Stimulated activated CD8-positive, alpha-beta memory T cell treated with anti-CD3 and anti-CD28 coated beads, Interleukin-7, amount 100 ng/mL, for 24 hours (primary cell): ENCODE measurements around the gene ANKRD62.
"Not testable (repeated sequence)": the region's sequence is repeated elsewhere in the genome, so short reads cannot be mapped to it uniquely, and the experiment has no call there.

Source experiments
- DNase-seq: peaks from one replicate; pipeline ENCODE4 v3.0.0-alpha.2; 2020; ENCODE audit warnings: low read depth

ANKRD62 gene

GRCh38 chr18:12066910-12067511 lies 26.6 kb upstream of the ANKRD62 start:
- DNase-seq = no peak

DNA sequence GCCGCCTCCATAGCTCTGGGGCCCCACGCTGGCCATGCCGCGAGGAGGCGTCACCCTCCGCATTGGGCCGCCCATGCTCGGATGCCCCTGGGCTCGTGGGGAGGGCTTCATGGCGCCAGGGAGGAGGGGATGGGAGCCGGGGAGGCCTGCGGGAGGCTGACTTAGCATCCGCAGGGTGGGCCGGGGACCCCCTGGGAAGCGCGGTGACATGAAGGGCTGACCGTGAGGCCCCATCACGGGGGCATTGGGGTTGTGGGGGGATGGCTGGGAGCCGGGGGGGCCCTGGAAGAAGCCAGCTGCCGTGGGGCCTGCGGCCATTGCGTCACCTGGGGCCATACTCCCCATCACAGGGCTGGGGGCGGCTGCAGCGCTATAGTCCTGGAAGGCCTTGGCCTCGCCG lies 26.0 kb upstream of the ANKRD62 start:
- no peak for DNase-seq

DNA sequence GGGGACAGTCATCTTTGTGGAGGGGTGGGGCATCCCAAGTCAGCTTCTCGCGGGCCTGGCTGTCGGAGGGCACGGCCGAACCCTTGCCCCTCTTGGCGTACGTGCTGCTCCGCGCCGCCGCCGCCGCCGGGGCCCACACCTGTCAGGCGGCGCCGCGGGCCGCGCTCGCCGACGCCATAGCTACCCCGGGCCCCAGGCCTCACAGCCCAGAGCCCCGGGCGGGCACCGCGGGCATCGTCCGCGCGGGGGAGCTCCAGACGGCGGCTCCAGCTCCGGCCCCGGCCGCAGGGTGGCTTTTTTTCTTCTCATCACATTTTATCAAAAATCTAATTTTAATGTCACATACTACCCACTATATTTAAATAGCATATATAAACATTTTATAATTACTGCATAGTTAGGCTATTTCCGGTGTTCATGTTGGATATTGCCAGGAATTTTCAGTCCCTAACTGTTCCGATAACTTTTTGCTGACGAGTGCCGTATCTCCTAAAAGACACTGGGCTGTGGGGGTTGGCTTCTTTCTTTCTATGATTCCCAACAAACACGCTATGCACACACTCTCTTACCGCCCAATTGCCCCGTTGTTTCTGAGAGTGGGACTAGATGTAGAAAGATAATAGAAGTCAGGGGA lies 25.2 kb upstream of the ANKRD62 start:
- DNase-seq = not testable (repeated sequence)

DNA sequence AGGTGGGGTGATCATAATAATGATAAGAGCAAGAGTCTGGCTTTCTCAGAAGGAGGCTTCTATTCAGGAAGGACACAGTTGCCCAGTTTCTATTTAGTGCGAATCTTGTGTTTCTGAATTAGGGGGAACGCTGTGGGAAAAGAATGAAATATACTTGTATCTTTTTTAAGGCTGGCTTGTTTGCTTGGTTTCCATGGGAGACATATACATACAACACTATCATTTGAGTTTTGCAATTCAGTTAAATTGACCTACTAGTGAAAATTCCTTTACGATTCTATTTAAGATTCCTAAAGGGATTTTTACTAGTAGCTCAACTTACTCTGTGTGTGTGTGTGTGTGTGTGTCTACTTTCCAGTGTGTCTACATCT lies 24.7 kb upstream of the ANKRD62 start:
- DNase-seq = no peak

DNA sequence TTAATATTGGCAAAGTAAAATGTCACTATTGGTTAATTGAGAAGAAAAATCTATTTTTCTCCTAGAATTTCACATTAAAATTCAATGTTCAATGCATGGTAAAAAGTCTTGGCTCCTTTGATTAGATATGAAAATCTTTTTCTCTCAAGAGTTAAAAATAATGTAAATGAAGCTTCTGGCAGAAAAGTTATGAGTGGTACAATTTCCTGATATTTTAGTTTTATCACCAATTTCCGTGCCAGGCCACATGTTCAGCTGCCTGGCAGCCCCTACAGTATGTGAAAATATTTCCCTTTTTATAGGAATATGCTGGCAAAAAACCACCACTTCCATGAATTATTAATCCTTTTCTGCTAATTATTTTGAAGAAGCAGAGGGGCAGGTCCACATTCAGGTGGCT lies 22.6 kb upstream of the ANKRD62 start:
- DNase-seq = not testable (repeated sequence)

GRCh38 chr18:12072996-12073395 lies 20.6 kb upstream of the ANKRD62 start:
- DNase-seq = no peak

DNA sequence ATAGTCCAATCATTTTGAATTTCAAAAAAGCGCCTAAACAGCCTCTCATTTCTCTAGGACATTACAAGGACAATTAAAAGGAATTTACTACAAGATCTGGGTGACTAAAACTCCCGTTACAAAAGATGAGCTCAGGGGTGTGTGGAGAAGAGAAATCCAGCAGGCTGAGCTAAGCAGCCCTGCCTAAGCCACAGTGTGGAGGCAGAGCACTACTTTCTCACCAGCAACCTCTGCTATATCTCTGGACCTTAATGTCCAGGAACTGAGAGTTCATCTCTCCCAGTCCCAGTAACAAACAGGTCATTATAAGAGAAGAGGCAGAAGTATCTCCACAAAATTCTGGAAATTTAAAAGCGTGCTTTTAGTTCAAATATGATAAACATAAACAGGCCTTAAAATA lies 18.9 kb upstream of the ANKRD62 start:
- DNase-seq = no peak

GRCh38 chr18:12076424-12077140 lies 17.1 kb upstream of the ANKRD62 start:
- no peak for DNase-seq

GRCh38 chr18:12077994-12078393 lies 15.6 kb upstream of the ANKRD62 start:
- DNase-seq = not testable (repeated sequence)

GRCh38 chr18:12079491-12080237 lies 14.0 kb upstream of the ANKRD62 start:
- no peak for DNase-seq

GRCh38 chr18:12085136-12085535 lies 8.5 kb upstream of the ANKRD62 start:
- DNase-seq = no peak

GRCh38 chr18:12085786-12086185 lies 7.9 kb upstream of the ANKRD62 start:
- no peak for DNase-seq

DNA sequence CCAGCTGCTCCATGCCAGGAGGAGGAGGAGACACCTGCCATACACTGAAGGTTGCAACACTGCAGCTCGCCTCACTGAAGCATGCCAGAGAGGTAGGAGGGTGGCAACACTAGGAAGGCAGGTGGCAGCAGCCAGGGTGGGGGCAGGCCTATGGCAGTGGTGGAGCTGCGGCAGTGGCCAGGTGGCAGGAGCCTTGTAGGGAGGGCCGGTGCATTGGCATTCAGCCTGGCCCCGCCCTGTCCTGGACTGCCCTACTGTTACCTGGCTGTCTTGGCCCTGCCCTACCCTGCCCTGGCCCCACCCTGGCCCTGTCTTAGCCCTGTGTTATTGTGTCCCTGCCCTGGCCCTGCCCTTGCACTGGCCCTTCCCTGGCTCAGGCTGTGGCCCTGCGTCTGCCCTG lies 7.4 kb upstream of the ANKRD62 start:
- DNase-seq = no peak

DNA sequence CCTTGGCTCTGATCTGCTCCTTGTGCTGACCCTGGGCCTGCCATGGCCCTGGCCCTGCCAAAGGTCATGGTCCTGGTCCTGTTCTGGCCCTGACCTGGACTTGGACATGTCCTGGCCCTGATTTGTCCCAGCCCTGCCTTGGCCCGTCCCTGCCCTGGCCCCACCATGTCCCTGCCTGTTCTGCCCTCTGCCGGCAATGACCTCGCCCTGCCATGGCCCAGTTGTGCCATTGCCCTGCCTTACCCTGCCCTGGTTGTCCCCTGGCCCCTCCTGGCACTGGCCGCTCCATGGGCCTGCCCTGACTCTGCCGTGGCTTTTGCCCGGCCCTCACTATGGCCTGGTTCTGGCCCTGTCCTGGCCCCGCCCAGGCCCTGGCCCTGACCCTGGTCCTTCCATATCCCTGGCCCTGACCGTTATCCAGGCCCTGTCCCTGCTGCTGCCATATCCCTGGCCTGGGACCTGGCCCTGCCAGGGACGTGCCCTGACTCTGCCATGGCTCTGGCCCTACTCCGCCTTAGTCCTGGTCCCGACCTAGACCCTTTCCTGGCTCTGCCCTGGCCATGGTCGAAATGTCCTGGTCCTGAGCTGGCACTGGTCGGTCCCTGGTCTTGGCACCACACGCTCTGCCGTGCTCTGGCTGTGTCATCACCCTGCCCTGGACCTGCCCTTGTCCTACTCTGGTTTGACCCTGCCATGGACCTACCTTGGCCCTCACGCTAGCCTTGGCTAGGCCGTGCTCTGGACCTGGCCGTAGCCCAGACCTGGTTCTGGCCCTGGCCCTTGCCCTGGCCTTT lies 6.8 kb upstream of the ANKRD62 start:
- DNase-seq = no peak

GRCh38 chr18:12087471-12088025 lies 6.1 kb upstream of the ANKRD62 start:
- no peak for DNase-seq

DNA sequence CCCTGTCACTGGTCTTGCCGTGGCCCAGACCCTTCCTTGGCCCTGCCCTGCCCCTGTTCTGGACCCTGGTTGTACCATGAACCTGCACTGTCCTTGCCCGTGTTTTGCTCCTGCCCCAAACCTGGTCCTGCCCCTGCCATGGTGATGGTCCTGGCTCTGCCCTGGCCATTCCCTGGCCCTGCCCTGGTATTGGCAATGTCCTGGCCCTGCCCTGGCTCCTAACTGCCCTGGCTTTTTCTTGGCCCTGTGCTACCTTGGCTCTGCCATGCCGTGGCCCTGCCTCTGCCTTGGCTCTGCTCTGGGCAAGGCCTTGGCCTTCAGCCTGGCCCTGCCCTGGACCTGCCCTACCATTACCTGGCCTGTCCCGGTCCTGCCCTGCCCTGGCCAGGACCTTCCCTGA lies 5.5 kb upstream of the ANKRD62 start:
- DNase-seq = no peak

DNA sequence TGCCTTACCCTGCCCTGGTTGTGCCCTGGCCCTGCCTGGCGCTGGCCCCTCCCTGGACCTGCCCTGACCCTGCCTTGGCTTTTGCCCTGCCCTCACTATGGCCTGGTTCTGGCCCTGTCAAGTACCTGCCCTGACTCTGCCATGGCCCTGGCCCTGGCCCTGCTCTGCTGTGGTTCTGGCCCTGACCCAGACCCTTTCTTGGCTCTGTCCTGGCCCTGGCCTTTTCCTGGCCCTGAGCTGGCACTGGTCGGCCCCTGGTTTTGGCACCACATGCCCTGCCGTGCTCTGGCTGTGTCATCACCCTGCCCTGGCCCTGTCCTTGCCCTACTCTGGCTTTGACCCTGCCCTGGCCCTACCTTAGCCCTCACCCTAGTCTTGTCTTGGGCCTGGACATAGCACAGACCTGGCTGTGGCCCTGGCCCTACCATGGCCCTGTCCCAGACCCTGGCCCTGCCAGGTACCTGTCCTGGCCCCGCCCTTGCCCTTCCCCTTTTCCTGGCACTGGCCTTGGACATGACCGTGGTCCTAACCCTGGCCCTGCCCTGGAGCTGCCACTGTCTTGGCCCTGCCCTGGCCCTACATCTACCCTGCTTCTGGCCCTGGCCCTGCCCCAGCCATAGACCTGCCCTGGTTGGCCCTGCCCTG lies 4.8 kb upstream of the ANKRD62 start:
- no peak for DNase-seq

DNA sequence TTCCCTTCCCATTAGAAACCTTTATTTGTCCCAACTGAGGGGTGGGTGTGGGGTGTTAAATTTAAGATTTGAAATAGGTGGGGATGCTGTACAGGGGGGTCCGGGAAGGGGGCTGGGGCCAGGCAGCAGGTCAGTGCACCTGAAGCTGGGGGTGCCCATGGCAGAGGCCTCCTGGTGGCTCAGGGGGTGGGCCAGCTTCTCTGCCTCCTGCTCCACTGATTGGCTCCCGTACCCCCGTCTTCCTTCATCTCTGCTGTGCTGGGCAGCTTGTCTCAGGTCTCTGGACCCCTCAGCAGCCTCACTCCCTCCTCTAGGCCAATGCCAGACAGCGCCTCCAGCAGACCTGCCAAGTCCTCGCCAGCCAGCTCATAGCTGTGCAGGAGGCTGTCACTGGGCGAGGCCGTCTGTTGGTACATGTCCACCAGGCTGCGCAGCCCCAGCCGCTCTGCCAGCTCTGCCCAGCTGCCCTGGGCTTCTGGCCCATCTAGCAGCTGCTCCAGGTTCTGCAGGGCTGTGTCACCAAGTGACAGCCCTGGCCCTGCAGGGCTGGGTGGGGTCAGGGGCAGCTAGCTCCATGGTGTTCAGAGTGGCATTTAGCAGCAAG lies 2.0 kb upstream of the ANKRD62 start:
- DNase-seq = no peak

DNA sequence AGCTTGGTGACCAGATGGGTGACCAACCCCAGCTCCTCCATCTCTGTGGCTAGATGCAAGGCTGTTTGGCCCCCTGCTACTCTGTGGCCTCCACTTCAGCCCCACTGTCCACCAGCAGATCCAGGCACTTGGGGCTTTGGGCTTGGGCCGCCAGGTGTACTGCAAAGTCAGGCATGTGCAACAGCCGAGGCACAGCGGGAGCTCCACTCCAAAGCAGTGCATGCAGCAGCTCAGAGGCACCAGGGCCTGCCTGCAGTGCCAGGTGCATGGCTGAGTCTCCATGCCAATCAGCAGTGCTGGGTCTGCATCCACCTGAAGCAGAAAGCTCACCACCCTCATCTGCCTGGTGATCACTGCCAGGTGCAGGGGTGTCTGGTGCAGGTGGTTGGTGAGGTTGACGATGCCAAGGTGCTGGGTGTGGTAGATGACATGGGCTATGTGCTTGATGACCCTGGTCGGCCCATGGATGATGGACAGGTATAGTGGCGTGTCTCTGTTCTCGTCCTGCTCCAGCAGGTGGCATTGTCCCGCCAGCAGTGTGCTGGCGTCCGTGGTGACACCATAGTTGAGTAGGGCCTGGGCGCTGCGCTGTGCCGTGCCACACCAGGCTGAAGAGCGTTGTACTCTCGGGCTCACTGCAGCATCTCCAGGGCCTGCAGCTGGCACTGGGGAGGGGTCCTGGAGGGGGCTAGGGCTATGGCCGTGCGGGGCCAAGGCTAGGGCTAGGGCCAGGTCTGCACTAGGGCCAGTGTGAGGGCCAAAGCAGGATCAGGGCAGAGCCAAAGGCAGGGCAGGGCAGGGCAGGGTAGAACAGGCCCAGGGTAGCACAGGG lies 1.0 kb upstream of the ANKRD62 start:
- no peak for DNase-seq

DNA sequence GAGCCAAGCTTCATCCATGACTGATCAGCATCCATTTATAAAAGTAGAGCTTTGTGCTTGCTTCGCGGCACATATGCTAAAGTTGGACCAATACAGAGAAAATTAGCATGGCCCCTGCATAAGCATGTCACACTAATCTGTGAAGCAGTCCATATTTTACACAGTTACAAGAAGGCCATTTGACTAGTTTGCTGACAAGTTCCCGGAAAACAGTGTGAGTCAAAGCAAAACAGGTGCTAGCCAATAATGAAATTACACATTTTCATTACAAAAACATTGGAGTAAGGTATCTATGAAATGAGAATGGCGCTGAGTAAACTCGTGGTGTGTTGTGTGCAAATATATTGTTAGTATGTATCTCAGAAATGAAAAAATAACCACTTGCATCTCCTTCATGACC lies 4.7 kb downstream of the ANKRD62 start:
- no peak for DNase-seq
